Astrocyte (in vitro differentiated cells and primary cell): Measurements from ENCODE around the gene MEGF11. TPM values are rescaled to one million over a fixed set of nuclear protein-coding genes. Genes with fewer than 3 reads are reported as not detected.

Source experiments
- DNase-seq: peaks from one replicate; pipeline ENCODE4 v3.0.0-alpha.2; 2010; ENCODE audit warnings: low read depth
- FAIRE-seq: peaks from 2 replicates; lab custom pipeline; 2011; peaks lifted over from hg19 to GRCh38; lab: Jason Lieb, UNC
- H2AFZ ChIP-seq: 2 replicates; pipeline ENCODE4 v1.6.0; 2012; ENCODE audit warnings: low read depth, low read length, inconsistent platforms
- H3K27ac ChIP-seq: 2 replicates; pipeline ENCODE4 v1.5.1; 2011; ENCODE audit warnings: low read depth, low read length, inconsistent platforms
- H3K27me3 ChIP-seq: 2 replicates; pipeline ENCODE4 v1.6.0; 2011; ENCODE audit warnings: low read length, inconsistent platforms; ENCODE audit not compliant: insufficient read depth
- H3K36me3 ChIP-seq: 2 replicates; pipeline ENCODE4 v1.5.1; 2011; ENCODE audit warnings: low read length, inconsistent platforms; ENCODE audit not compliant: insufficient read depth
- H3K4me1 ChIP-seq: 2 replicates; pipeline ENCODE4 v1.5.1; 2011; ENCODE audit warnings: low read length, inconsistent platforms; ENCODE audit not compliant: insufficient read depth
- H3K4me2 ChIP-seq: 2 replicates; pipeline ENCODE4 v1.6.0; 2012; ENCODE audit warnings: low read length, inconsistent platforms
- H3K4me3 ChIP-seq: 2 replicates; pipeline ENCODE4 v1.5.1; 2011; ENCODE audit warnings: low read depth, mild to moderate bottlenecking, low read length, inconsistent platforms; ENCODE audit not compliant: insufficient read depth
- H3K79me2 ChIP-seq: 2 replicates; pipeline ENCODE4 v1.6.0; 2012; ENCODE audit warnings: mild to moderate bottlenecking, low read length, inconsistent platforms; ENCODE audit not compliant: insufficient read depth
- H3K9ac ChIP-seq: 2 replicates; pipeline ENCODE4 v1.6.0; 2012; ENCODE audit warnings: mild to moderate bottlenecking, low read length, inconsistent platforms
- H3K9me3 ChIP-seq: 2 replicates; pipeline ENCODE4 v1.5.1; 2012; ENCODE audit warnings: low read depth, mild to moderate bottlenecking, low read length, inconsistent platforms; ENCODE audit not compliant: insufficient read depth
- H4K20me1 ChIP-seq: 2 replicates; pipeline ENCODE4 v1.6.0; 2012; ENCODE audit warnings: low read length, inconsistent platforms; ENCODE audit not compliant: insufficient read depth
- H3K27ac Mint-ChIP-seq: one replicate; pipeline ENCODE4 v1.8.0; 2021; ENCODE audit warnings: mild to moderate bottlenecking, mixed read lengths; ENCODE audit not compliant: unreplicated experiment
- H3K27me3 Mint-ChIP-seq: one replicate; pipeline ENCODE4 v1.8.0; 2021; ENCODE audit warnings: low read depth, mixed read lengths; ENCODE audit not compliant: unreplicated experiment
- H3K36me3 Mint-ChIP-seq: one replicate; pipeline ENCODE4 v1.8.0; 2021; ENCODE audit warnings: low read depth, mixed read lengths; ENCODE audit not compliant: unreplicated experiment
- H3K4me1 Mint-ChIP-seq: one replicate; pipeline ENCODE4 v1.8.0; 2021; ENCODE audit warnings: low read depth, mixed read lengths; ENCODE audit not compliant: unreplicated experiment
- H3K4me3 Mint-ChIP-seq: one replicate; pipeline ENCODE4 v1.8.0; 2021; ENCODE audit warnings: mild to moderate bottlenecking, moderate library complexity, mixed read lengths; ENCODE audit not compliant: unreplicated experiment
- H3K9me3 Mint-ChIP-seq: one replicate; pipeline ENCODE4 v1.8.0; 2021; ENCODE audit warnings: mild to moderate bottlenecking, mixed read lengths; ENCODE audit not compliant: unreplicated experiment
- CTCF ChIP-seq: IDR thresholded peaks from 2 replicates; pipeline ENCODE4 v1.5.1; 2011; ENCODE audit warnings: low read depth, mild to moderate bottlenecking, inconsistent platforms, low read length, moderate library complexity; ENCODE audit not compliant: insufficient read depth
- EZH2 ChIP-seq: IDR thresholded peaks from 2 replicates; pipeline ENCODE4 v1.6.1; 2012; ENCODE audit warnings: mild to moderate bottlenecking, low read length, inconsistent platforms; ENCODE audit not compliant: insufficient read depth
- total RNA-seq: library from RNA; stranded (reverse); gene quantifications from 2 replicates; pipeline ENCODE4 v1.2.1, GENCODE V29; 2021

MEGF11 gene
- total RNA-seq, 1 donor from 2014 or later = 0.16 TPM

GRCh38 chr15:66019368-66019767 is 234.2 kb downstream of the MEGF11 start:
- no peak overlapping the region for H3K27ac Mint-ChIP-seq
- Histone ChIP-seq H3K79me2 (no peaks in the 10 kb centered on the region), H4K20me1 (no peaks in the 10 kb centered on the region), H3K4me2 (no peak overlapping the region), H2AFZ (no peak overlapping the region), H3K4me1 (no peaks in the 10 kb centered on the region), H3K36me3 (no peaks in the 10 kb centered on the region), H3K27ac (no peak overlapping the region), H3K4me3 (no peak overlapping the region), H3K9me3 (peaks cover 2% of the 10 kb centered on the region), H3K27me3 (peaks cover 12% of the 10 kb centered on the region), H3K9ac (no peak overlapping the region)
- H3K4me3 Mint-ChIP-seq = no peak overlapping the region
- peaks cover 3% of the 10 kb centered on the region for H3K4me1 Mint-ChIP-seq
- no peaks in the 10 kb centered on the region for H3K9me3 Mint-ChIP-seq
- no peak for FAIRE-seq
- DNase-seq = no peak
- H3K27me3 Mint-ChIP-seq = peaks cover 36% of the 10 kb centered on the region
- peaks cover 5% of the 10 kb centered on the region for H3K36me3 Mint-ChIP-seq
- no peak for TF ChIP-seq EZH2
- TF ChIP-seq CTCF = no peak

GRCh38 chr15:66018488-66018797 is 235.1 kb downstream of the MEGF11 start:
- TF ChIP-seq CTCF = no peak
- TF ChIP-seq EZH2 = no peak
- H3K4me3 ChIP-seq = no peak overlapping the region
- H3K79me2 ChIP-seq = no peaks in the 10 kb centered on the region
- no peak overlapping the region for H3K4me3 Mint-ChIP-seq
- peaks cover 12% of the 10 kb centered on the region for H3K27me3 ChIP-seq
- FAIRE-seq (no peak), DNase-seq (no peak)
- H3K9me3 ChIP-seq = peaks cover 2% of the 10 kb centered on the region
- H3K4me2 ChIP-seq = no peak overlapping the region
- no peak overlapping the region for H3K27ac Mint-ChIP-seq
- H2AFZ ChIP-seq = no peak overlapping the region
- no peak overlapping the region for H3K9ac ChIP-seq
- H4K20me1 ChIP-seq = no peaks in the 10 kb centered on the region
- H3K27ac ChIP-seq = no peak overlapping the region
- no peaks in the 10 kb centered on the region for H3K4me1 ChIP-seq
- H3K27me3 Mint-ChIP-seq = peaks cover 35% of the 10 kb centered on the region
- peaks cover 5% of the 10 kb centered on the region for H3K36me3 Mint-ChIP-seq
- H3K4me1 Mint-ChIP-seq = peaks cover 3% of the 10 kb centered on the region
- H3K9me3 Mint-ChIP-seq = no peaks in the 10 kb centered on the region
- H3K36me3 ChIP-seq = no peaks in the 10 kb centered on the region

- H3K27ac ChIP-seq = no peak overlapping the region
- no peaks in the 10 kb centered on the region for H3K4me1 ChIP-seq
- Mint-ChIP-seq H3K4me1 (peaks cover 3% of the 10 kb centered on the region), H3K36me3 (peaks cover 5% of the 10 kb centered on the region), H3K27me3 (peaks cover 31% of the 10 kb centered on the region), H3K27ac (no peak overlapping the region), H3K4me3 (no peak overlapping the region), H3K9me3 (no peaks in the 10 kb centered on the region)
- H4K20me1 ChIP-seq = no peaks in the 10 kb centered on the region
- DNase-seq (no peak), FAIRE-seq (no peak)
- H3K9ac ChIP-seq = no peak overlapping the region
- H3K9me3 ChIP-seq = peaks cover 2% of the 10 kb centered on the region
- H2AFZ ChIP-seq = no peak overlapping the region
- peaks cover 12% of the 10 kb centered on the region for H3K27me3 ChIP-seq
- H3K36me3 ChIP-seq = no peaks in the 10 kb centered on the region
- no peak overlapping the region for H3K4me2 ChIP-seq
- no peak overlapping the region for H3K4me3 ChIP-seq
- no peaks in the 10 kb centered on the region for H3K79me2 ChIP-seq
- no peak for TF ChIP-seq EZH2
- no peak for TF ChIP-seq CTCF
Observed at GRCh38 chr15:66017792-66018487, 235.6 kb downstream of the MEGF11 start.
